A549 (cell line): ENCODE data around the gene XYLT1.

ENCODE experiments used
- HDAC2 ChIP-seq: fragments of 200-600 bp; sonication (generic); IDR thresholded peaks from 2 replicates; pipeline ENCODE4 v1.6.1; 2016
- JUNB ChIP-seq: fragments of >200 bp; sonication (Bioruptor Twin); formaldehyde crosslinking; IDR thresholded peaks from 2 replicates; pipeline ENCODE4 v1.6.1; 2016
- KDM1A ChIP-seq: fragments of 200-600 bp; sonication (generic); IDR thresholded peaks from 2 replicates; pipeline ENCODE4 v1.6.1; 2016; ENCODE audit warnings: low read depth, mild to moderate bottlenecking
- MAFK ChIP-seq: fragments of 450-650 bp; IDR thresholded peaks from 2 replicates; pipeline ENCODE4 v1.6.1; 2014; ENCODE audit not compliant: partially characterized antibody
- MAZ ChIP-seq: fragments of 150-350 bp; IDR thresholded peaks from 2 replicates; pipeline ENCODE4 v1.6.1; 2014; ENCODE audit warnings: antibody characterized with exemption, low read depth, low read length, borderline replicate concordance
- POLR2A ChIP-seq: IDR thresholded peaks from 2 replicates; pipeline ENCODE4 v1.6.1; 2012; ENCODE audit warnings: mild to moderate bottlenecking, low read length
- RAD21 ChIP-seq, 2 experiments: fragments of >200 bp in 1 of 2; sonication (Bioruptor Twin) in 1 of 2; formaldehyde crosslinking in 1 of 2; IDR thresholded peaks in 1 of 2; conservative IDR thresholded peaks in 1 of 2; 2 replicates in 1 of 2; 3 replicates in 1 of 2; pipeline ENCODE4 v1.6.1; 2012 to 2018; ENCODE audit warnings: inconsistent platforms in 1 of 2
- RNF2 ChIP-seq: fragments of 200-600 bp; sonication (generic); IDR thresholded peaks from 2 replicates; pipeline ENCODE4 v1.6.1; 2016; ENCODE audit warnings: low read depth, mild to moderate bottlenecking, antibody characterized with exemption, moderate library complexity, borderline replicate concordance
- TF ChIP-seq, protein P1 (sequence below): fragments of >200 bp; sonication (Bioruptor Twin); formaldehyde crosslinking; IDR thresholded peaks from 3 replicates; pipeline ENCODE4 v1.5.1; 2016
- TF ChIP-seq, protein P2 (sequence below): fragments of 200-600 bp; sonication (generic); IDR thresholded peaks from 2 replicates; pipeline ENCODE4 v1.6.1; 2016; ENCODE audit warnings: antibody characterized with exemption, mild to moderate bottlenecking, moderate library complexity
- TF ChIP-seq, protein P3 (sequence below): IDR thresholded peaks from 2 replicates; pipeline ENCODE4 v1.6.1; 2012

DNA sequence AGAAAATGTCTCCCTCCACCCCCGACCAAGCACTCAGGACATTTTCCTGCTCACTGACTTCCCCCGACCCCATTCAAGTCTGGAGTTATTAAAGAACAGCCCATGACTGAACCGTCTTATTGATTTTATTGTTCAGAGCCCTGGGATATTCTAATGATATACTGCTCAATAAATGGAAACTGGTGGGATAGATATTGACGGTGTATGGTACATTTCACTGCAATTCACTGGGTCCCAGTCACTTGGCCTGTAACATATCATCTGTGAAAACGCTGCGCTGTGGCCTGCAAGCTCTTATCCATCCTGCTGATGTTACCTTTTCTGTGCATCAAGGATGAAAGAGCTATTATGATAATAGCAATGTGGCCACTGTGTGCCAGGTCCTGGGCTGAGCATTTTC is 258.2 kb downstream of the XYLT1 start:
- TF ChIP-seq, protein P1, sequence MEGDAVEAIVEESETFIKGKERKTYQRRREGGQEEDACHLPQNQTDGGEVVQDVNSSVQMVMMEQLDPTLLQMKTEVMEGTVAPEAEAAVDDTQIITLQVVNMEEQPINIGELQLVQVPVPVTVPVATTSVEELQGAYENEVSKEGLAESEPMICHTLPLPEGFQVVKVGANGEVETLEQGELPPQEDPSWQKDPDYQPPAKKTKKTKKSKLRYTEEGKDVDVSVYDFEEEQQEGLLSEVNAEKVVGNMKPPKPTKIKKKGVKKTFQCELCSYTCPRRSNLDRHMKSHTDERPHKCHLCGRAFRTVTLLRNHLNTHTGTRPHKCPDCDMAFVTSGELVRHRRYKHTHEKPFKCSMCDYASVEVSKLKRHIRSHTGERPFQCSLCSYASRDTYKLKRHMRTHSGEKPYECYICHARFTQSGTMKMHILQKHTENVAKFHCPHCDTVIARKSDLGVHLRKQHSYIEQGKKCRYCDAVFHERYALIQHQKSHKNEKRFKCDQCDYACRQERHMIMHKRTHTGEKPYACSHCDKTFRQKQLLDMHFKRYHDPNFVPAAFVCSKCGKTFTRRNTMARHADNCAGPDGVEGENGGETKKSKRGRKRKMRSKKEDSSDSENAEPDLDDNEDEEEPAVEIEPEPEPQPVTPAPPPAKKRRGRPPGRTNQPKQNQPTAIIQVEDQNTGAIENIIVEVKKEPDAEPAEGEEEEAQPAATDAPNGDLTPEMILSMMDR = no peak
- TF ChIP-seq POLR2A (no peak), MAFK (no peak), KDM1A (no peak), RNF2 (no peak), HDAC2 (no peak), RAD21 (conservative IDR thresholded peaks at IDR 0.05 in 1 of 2, IDR thresholded peaks at IDR 0.05 in 1 of 2) (no peak), MAZ (no peak), JUNB (no peak)
- TF ChIP-seq, protein P2, sequence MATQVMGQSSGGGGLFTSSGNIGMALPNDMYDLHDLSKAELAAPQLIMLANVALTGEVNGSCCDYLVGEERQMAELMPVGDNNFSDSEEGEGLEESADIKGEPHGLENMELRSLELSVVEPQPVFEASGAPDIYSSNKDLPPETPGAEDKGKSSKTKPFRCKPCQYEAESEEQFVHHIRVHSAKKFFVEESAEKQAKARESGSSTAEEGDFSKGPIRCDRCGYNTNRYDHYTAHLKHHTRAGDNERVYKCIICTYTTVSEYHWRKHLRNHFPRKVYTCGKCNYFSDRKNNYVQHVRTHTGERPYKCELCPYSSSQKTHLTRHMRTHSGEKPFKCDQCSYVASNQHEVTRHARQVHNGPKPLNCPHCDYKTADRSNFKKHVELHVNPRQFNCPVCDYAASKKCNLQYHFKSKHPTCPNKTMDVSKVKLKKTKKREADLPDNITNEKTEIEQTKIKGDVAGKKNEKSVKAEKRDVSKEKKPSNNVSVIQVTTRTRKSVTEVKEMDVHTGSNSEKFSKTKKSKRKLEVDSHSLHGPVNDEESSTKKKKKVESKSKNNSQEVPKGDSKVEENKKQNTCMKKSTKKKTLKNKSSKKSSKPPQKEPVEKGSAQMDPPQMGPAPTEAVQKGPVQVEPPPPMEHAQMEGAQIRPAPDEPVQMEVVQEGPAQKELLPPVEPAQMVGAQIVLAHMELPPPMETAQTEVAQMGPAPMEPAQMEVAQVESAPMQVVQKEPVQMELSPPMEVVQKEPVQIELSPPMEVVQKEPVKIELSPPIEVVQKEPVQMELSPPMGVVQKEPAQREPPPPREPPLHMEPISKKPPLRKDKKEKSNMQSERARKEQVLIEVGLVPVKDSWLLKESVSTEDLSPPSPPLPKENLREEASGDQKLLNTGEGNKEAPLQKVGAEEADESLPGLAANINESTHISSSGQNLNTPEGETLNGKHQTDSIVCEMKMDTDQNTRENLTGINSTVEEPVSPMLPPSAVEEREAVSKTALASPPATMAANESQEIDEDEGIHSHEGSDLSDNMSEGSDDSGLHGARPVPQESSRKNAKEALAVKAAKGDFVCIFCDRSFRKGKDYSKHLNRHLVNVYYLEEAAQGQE = no peak
- TF ChIP-seq, protein P3, sequence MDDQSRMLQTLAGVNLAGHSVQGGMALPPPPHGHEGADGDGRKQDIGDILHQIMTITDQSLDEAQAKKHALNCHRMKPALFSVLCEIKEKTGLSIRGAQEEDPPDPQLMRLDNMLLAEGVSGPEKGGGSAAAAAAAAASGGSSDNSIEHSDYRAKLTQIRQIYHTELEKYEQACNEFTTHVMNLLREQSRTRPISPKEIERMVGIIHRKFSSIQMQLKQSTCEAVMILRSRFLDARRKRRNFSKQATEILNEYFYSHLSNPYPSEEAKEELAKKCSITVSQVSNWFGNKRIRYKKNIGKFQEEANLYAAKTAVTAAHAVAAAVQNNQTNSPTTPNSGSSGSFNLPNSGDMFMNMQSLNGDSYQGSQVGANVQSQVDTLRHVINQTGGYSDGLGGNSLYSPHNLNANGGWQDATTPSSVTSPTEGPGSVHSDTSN = no peak
